Right lobe of liver (tissue), 4 donors: ENCODE results near the gene PRDM2.

Source experiments
- CTCF ChIP-seq, 4 donors: fragments of 200-600 bp in 3 of 4; fragments of 450-650 bp in 1 of 4; IDR thresholded peaks; one replicate each; pipeline versions ENCODE4 v1.5.1 to v1.8.0; 2016 to 2022; ENCODE audit warnings: antibody characterized with exemption in 4 of 4, mild to moderate bottlenecking in 2 of 4
- POLR2A ChIP-seq: fragments of 450-650 bp; IDR thresholded peaks from one replicate; pipeline ENCODE4 v1.6.1; 2017; ENCODE audit warnings: antibody characterized with exemption, mild to moderate bottlenecking
- donor health status: DM: no; HTN: no; CAD: no.
- donor health status: DM: no; HTN: no; CAD: no.
- donor health status: DM: no; HTN: yes; CAD: no.

- TF ChIP-seq CTCF (IDR thresholded peaks at IDR 0.05) (no peak), POLR2A (no peak)
Measured at GRCh38 chr1:13792419-13792818, 92.4 kb downstream of the PRDM2 start.
